ENCODE data around the gene NIM1K. TPM values are rescaled to one million over a fixed set of nuclear protein-coding genes. Genes with fewer than 3 reads are reported as not detected.

The NIM1K gene
- total RNA-seq, 2 donors from 2014 or later = 0.52 TPM; not detected in 1

GRCh38 chr5:43236653-43237355 is 44.8 kb downstream of the NIM1K start:
- 72% methylated on average over 5 of the region's 5 CpGs for WGBS, 2 donors

GRCh38 chr5:43242196-43242595 is 50.2 kb downstream of the NIM1K start:
- 30 to 37% methylated on average over 1 of the region's 1 CpG for WGBS, 2 donors

More at GRCh38 chr5:43236653-43237355, 44.8 kb downstream of the NIM1K start:
- Histone ChIP-seq H3K27ac (no peak overlapping the region), H3K9me3 (no peaks in the 10 kb centered on the region), H3K36me3 (replicated peaks in 1 of 2; ENCODE audit: insufficient read depth in 1 of 2, low read depth in 2 of 2) (no peaks in the 10 kb centered on the region), H3K27me3 (no peaks in the 10 kb centered on the region), H3K4me1 (peaks cover 7% of the 10 kb centered on the region), H3K4me3 (no peak overlapping the region)
- intact Hi-C loops (cut with DNase I) = no loop called here
- DNase-seq = no peak
- no peak for ATAC-seq
- TF ChIP-seq POLR2A (IDR thresholded peaks at IDR 0.05) (no peak), CTCF (IDR thresholded peaks at IDR 0.05) (no peak)

GRCh38 chr5:43243270-43243669 is 51.2 kb downstream of the NIM1K start:
- Histone ChIP-seq H3K4me1 (no peaks in the 10 kb centered on the region), H3K27me3 (no peaks in the 10 kb centered on the region), H3K9me3 (no peaks in the 10 kb centered on the region), H3K27ac (no peak overlapping the region), H3K36me3 (replicated peaks in 1 of 2; ENCODE audit: insufficient read depth in 1 of 2, low read depth in 2 of 2) (no peaks in the 10 kb centered on the region), H3K4me3 (no peak overlapping the region)
- DNase-seq = no peak
- intact Hi-C loops (cut with DNase I) = no loop called here
- TF ChIP-seq CTCF (IDR thresholded peaks at IDR 0.05) (no peak), POLR2A (IDR thresholded peaks at IDR 0.05) (no peak)
- ATAC-seq = no peak

More at GRCh38 chr5:43242196-43242595, 50.2 kb downstream of the NIM1K start:
- Histone ChIP-seq H3K4me3 (no peak overlapping the region), H3K9me3 (no peaks in the 10 kb centered on the region), H3K27me3 (no peaks in the 10 kb centered on the region), H3K4me1 (no peaks in the 10 kb centered on the region), H3K27ac (no peak overlapping the region), H3K36me3 (replicated peaks in 1 of 2; ENCODE audit: insufficient read depth in 1 of 2, low read depth in 2 of 2) (no peaks in the 10 kb centered on the region)
- no peak for TF ChIP-seq CTCF (IDR thresholded peaks at IDR 0.05)
- TF ChIP-seq POLR2A (IDR thresholded peaks at IDR 0.05) = no peak
- intact Hi-C loops (cut with DNase I) = no loop called here
- ATAC-seq (no peak), DNase-seq (no peak)

- Histone ChIP-seq H3K9me3 (no peaks in the 10 kb centered on the region), H3K27ac (no peak overlapping the region), H3K27me3 (no peaks in the 10 kb centered on the region), H3K4me1 (no peaks in the 10 kb centered on the region), H3K4me3 (no peak overlapping the region), H3K36me3 (replicated peaks in 1 of 2; ENCODE audit: insufficient read depth in 1 of 2, low read depth in 2 of 2) (no peaks in the 10 kb centered on the region)
- intact Hi-C loops (cut with DNase I) = no loop called here
- WGBS, 2 donors = 64 to 67% methylated on average over 11 of the region's 11 CpGs
- no peak for DNase-seq
- no peak for ATAC-seq
- TF ChIP-seq POLR2A (IDR thresholded peaks at IDR 0.05) = no peak
- no peak for TF ChIP-seq CTCF (IDR thresholded peaks at IDR 0.05)
Measured at GRCh38 chr5:43244823-43245565, 53.0 kb downstream of the NIM1K start.
